ENCODE data around the gene POLD1.

Gene POLD1

DNA sequence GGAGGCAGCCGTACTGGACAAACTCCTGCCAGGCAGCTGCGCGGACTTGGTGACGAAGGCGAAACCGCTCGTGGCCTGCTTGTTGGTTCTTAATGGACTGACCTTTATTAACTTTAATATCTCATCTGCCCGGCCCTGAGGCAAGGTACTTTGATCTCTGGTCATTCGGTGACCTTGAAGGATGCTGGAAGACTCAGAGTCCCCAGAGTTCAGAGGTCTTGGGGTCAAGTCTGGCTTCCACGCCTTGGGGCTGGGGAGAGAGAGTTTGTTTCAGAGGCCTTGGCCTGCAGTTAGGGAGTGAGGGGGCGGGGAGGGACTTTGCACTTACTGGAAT lies 82.5 kb downstream of the POLD1 start:
- DNase-seq (ENCODE audit: low spot score), result no peak

DNA sequence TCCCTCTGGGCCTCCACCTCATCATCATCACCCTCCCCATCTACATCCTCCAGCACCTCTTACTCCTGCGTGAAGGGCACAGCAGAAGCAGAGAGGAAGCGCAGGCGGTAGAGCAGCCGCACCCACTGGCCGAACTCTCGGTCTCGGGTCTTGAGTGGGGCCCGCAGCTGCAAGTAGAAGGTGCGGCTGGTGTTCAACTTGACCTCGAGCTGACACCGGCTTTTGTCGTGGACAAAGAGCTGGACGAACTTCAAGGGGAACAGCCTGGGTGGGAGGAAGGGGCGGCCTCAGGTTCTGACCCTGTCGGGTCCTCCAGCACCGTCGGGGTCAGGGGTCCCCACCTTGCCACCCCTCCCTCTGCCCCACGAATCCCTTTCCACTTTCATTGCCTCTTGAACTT lies 83.4 kb downstream of the POLD1 start:
- no peak for DNase-seq (ENCODE audit: low spot score)

Data from kidney capillary endothelial cell (primary cell).